Skeletal muscle cell (primary cell): Measurements from ENCODE around the gene CDKN2AIP.

Experiments used
- DNase-seq: peaks from one replicate; pipeline ENCODE4 v3.0.0-alpha.2; 2010; ENCODE audit warnings: low read depth
- H3K4me3 ChIP-seq: 2 replicates; pipeline ENCODE4 v1.5.1; 2011; ENCODE audit warnings: low read depth, mild to moderate bottlenecking, control low read depth, low read length, moderate library complexity

CDKN2AIP gene

DNA sequence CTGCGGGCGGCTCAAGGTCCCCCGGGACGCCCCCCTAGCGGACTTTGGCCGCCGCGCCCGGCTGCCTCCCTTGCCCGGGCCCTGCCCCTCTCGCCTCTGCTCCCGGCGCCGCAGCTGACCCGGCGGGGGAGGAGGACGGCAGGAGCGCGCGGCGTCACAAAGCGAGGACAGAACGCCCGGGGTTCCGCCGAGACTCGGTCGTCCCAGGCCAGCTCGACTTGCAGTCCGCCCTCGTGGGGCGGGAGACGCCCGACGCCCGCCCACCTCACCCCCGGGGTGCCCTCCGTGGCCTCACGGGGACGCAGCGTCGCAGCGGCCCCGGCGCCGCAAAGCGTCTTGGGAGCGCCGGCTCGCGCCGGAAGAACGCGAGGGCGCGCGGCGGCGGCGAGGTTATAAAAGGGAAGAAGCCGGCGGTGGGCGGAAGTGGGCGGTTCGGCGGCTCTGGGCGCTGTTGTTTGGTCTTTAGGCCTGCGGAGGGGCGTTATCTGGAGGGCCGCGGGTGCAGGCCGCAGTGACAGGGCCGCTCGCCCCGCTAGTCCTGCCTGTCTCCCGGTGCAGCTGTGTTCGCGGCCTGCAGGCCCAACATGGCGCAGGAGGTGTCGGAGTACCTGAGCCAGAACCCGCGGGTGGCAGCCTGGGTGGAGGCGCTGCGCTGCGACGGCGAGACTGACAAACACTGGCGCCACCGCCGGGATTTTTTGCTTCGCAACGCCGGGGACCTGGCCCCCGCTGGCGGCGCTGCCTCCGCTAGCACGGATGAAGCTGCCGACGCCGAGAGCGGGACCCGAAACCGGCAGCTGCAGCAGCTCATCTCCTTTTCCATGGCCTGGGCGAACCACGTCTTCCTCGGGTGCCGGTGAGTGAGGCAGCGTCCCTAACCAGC, at the start of gene CDKN2AIP:
Gene CDKN2AIP, plus strand, starts transcription at position 423 of the 883 bp plus-strand sequence. Its CDS starts 162 bp downstream, at position 585.
- peak within 1 kb of the TSS; percentile 91 for H3K4me3 ChIP-seq
- peak; percentile 73 for DNase-seq

- H3K4me3 ChIP-seq = no peak overlapping the region
- DNase-seq = no peak
Observed at GRCh38 chr4:183395395-183395794, 49.0 kb upstream of the CDKN2AIP start.

GRCh38 chr4:183396227-183396637, 48.2 kb upstream of the CDKN2AIP start:
- no peak overlapping the region for H3K4me3 ChIP-seq
- DNase-seq = no peak

- peak overlapping the region; percentile 57 for H3K4me3 ChIP-seq
- no peak for DNase-seq
Observed at GRCh38 chr4:183397741-183398297, 46.6 kb upstream of the CDKN2AIP start.

DNA sequence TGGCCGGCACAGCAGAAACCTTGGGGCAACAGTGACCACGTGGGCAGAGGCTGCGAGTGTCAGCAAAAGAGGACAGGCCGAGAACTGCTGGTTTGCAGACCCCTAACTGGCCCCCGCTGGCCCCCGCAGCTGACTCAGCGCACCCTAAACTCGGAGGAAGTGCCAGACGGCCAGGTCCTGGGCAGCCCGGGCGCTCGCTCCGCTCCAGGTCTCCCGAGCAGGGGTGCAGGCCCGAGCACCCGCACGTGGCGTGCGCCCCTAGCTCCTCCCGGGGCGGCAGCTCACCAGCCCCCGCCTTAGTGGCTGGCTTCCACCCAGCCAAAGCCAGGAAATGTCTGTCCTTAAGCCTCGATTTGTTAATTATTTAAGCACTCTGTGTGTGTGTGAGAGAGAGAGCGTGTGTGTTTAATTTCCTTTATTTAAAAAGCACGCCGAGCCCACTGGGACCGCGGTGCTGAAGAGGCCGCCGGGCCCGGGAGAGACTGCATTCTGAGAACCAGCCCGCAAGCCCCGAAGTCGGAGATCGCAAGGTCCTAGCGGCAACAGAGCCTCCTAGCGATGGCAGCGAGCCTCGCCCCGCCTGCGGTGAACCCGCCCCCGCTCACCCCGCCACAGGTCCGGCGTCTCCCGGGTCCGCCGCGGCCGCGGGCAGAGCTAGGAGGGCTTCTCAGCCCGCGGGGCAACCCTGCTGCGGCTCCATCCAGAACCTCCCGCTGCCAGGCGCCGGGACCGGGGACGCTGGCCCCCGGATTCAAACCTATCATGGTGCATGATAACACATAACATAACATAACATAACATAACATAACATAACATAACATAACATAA, 45.9 kb upstream of the CDKN2AIP start:
- DNase-seq = peak; percentile 35
- H3K4me3 ChIP-seq = peak overlapping the region; percentile 57

DNA sequence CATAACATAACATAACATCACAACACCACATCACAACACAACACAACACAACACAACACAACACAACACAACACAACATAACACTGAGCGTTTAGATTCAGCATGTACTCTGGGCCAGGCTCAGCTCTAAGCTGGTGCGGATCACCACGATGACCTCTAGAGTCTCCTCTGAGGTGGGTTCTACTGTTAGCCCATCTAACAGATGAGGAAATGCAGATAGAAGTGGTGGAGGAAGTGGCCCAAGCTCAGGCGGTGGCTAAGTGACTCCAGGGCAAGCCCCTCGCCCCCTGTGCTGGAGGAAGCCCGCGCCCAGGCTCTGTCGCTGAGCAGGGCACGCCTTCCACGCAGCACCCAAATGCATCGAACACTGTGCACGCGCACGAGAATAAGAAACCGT, 45.3 kb upstream of the CDKN2AIP start:
- DNase-seq = no peak
- H3K4me3 ChIP-seq = peak overlapping the region; percentile 57

- DNase-seq = no peak
- no peak overlapping the region for H3K4me3 ChIP-seq
Observed at GRCh38 chr4:183399616-183400015, 44.8 kb upstream of the CDKN2AIP start.

DNA sequence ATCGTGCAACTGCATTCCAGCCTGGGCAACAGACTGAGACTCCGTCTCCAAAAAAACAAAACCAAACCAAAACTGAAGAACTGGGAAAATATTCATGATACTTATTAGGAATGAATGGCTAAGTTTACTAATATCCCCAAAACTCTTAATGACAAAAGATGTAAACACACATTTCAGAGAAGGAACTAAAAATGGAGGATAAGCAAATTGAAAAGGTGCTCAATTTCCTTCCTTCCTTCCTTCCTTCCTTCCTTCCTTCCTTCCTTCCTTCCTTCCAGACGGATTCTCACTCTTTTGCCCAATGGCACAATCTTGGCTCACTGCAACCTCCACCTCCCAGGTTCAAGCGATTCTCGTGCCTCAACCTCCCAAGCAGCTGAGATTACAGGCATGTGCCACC, 44.4 kb upstream of the CDKN2AIP start:
- no peak for DNase-seq
- no peak overlapping the region for H3K4me3 ChIP-seq

DNA sequence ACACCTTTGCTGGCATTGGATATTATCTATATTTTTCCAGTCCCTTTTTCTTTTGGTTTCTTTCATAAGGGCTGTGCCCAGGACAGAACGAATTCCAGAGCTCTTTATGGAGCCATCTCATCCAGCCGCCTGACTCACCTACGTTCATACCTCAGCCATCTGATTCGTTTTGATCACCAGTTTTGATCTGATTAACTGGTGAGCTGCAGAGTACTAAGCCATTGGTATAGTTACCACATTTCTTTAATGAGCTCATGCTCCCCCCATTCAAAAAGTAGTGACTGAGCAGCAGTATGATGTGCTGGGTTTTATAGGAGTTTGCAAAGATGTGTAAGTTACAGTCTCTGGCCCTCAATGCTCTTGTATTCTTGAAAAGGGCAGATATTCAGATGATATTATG, 43.0 kb upstream of the CDKN2AIP start:
- H3K4me3 ChIP-seq = no peak overlapping the region
- no peak for DNase-seq

DNA sequence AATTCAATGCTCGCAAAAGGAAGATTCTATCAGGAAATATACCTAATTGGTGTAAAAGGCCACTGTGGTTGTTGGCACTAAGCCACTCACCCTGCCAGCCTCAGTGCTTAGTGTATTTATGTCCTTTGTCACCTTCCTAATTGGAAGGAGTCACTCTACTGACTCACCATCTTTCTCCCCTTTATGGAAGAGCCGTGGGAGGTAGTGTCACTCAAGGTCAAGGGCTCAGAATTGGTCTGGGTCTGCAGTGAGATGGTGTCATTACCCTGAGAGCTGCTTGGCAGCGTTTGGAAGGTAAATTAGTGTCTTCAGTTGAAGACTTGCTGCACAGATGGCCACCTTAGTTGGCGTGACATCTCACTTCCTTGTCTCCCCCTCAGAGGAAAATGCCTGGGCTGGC, 41.7 kb upstream of the CDKN2AIP start:
- no peak overlapping the region for H3K4me3 ChIP-seq
- no peak for DNase-seq

GRCh38 chr4:183403486-183403885, 41.0 kb upstream of the CDKN2AIP start:
- no peak for DNase-seq
- H3K4me3 ChIP-seq = no peak overlapping the region

- no peak overlapping the region for H3K4me3 ChIP-seq
- no peak for DNase-seq
Observed at GRCh38 chr4:183403961-183404360, 40.5 kb upstream of the CDKN2AIP start.

- no peak overlapping the region for H3K4me3 ChIP-seq
- DNase-seq = no peak
Observed at GRCh38 chr4:183405303-183405702, 39.1 kb upstream of the CDKN2AIP start.

DNA sequence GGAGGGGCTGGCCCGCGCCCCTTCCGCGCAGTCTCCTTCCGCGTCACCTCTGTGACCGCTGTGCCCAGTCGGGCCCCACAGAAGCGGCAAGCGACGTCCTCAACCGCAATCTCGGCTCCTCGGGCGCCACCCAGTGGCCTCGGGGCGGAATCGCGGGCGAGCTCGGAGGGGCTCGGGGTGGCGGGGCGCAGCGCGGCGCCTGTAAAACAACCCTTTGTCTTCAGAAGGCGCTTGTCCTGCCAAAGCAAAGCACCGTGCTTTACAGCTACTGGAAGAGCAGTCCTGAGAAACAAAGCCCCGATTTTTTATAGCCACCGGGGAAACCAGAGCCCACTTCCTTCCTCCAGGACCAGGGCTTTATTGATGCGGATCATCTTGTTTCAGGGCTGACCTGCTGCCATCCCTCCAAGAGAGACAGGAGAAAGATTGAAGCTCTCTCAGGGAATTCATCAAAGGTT, 37.3 kb upstream of the CDKN2AIP start:
- peak overlapping the region; percentile 44 for H3K4me3 ChIP-seq
- peak; percentile 33 for DNase-seq

DNA sequence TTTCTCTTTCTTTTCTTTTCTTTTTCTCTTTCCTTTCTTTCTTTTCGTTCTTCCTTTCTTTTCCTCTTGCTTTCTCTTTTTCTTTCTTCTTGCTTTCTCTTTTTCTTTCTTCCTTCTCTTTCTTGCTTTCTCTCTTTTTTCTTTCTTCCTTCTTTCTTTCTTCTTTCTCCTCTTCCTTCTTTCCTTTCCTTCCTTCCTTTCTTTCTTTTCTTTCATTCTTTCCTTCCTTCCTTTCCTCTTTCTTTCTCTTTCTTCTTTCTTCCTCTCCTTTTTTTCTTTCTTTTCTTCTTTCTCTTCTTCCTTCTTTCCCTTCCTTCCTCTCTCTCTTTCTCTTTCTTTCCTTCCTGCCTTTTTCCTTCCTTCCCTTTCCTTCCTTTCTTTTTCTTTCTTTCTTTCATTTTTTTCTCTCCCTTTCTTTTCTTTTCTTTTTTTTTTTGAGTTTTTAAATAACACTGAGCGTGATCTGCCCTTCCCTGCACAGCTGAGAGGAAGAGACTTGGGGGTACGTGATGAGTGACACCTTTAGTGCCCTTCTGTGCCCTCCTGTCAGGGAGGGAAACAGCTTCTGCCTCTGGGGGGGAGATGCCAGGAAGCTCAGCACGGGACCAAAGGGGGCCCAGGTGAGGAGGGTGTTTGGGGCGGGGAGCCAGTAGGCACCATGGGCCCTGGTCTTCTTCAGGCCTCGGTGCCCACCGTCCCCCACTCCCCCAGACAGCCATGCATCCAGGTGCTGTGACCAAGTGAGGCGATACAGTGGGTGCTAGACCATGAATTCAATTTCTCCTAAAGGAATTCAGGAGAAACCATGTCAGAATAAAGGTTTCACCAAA, 36.6 kb upstream of the CDKN2AIP start:
- no peak for DNase-seq
- H3K4me3 ChIP-seq = peak overlapping the region; percentile 44

GRCh38 chr4:183408796-183409195, 35.6 kb upstream of the CDKN2AIP start:
- no peak overlapping the region for H3K4me3 ChIP-seq
- DNase-seq = no peak

GRCh38 chr4:183409483-183409882, 35.0 kb upstream of the CDKN2AIP start:
- no peak for DNase-seq
- H3K4me3 ChIP-seq = no peak overlapping the region

DNA sequence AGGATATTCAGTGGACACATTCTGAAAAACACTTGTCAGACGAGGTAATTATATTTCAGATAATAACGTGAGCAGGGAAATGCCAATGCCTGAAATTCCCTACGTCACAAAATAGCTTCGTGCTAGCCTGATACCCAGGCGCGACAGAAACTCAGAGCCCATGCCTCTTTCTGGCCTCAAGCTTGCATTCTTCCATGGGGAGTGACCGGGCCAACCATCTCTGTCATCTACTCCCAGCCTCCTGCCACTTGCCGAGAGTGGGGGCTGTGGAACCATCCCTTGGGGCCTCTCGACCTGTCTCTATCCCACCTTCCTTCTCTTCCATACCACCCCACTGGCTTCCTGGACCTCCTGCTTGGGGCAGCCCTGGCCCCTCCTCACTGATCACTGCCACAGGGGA, 34.5 kb upstream of the CDKN2AIP start:
- no peak overlapping the region for H3K4me3 ChIP-seq
- DNase-seq = no peak

DNA sequence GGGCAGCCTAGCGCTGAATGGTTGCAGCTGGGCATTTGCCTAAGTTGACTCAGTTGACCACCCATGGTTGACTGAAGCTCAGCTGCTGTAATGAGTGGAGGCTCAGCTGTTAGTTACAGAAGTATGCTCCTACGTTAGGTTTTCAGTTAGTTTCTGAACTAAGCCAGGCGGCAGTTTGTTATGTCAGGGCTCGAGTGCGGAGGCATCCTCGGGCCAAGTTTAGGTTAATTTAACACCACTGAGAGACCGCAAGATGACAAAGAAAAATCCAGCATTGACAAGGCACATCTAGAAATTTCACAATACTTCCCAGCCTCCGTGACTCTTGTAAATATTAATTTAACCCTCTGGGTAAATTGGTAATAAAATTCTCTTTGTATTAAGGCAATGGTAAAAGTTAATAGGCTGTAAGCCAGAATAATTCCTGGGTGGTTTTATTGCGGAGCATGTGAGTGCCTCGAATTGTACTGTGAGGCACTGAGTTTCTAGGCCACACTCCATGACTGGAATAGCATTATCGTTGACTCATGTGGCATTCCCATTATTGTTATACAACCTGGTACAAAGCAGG, 33.1 kb upstream of the CDKN2AIP start:
- DNase-seq = no peak

More for the DNA sequence above, 33.1 kb upstream of the CDKN2AIP start:
- H3K4me3 ChIP-seq = no peak overlapping the region
